Ishikawa (cell line): ENCODE results near the gene NDUFA5.

Experiments
- EGR1 ChIP-seq: IDR thresholded peaks from 2 replicates; pipeline ENCODE4 v1.6.1; 2012
- RAD21 ChIP-seq: IDR thresholded peaks from 2 replicates; pipeline ENCODE4 v1.6.1; 2012; ENCODE audit warnings: low read depth
- YY1 ChIP-seq: IDR thresholded peaks from 2 replicates; pipeline ENCODE4 v1.6.1; 2012; ENCODE audit warnings: low read depth

- TF ChIP-seq EGR1 (no peak), RAD21 (no peak), YY1 (no peak)
These were observed 4.5 kb upstream of the NDUFA5 start for GRCh38 chr7:123562121-123562520.
